ENCODE measurements around the gene AHI1.

- TF ChIP-seq ATF2 (IDR thresholded peaks at IDR 0.05; ENCODE audit: low read length), result no peak
- TF ChIP-seq, protein P1, sequence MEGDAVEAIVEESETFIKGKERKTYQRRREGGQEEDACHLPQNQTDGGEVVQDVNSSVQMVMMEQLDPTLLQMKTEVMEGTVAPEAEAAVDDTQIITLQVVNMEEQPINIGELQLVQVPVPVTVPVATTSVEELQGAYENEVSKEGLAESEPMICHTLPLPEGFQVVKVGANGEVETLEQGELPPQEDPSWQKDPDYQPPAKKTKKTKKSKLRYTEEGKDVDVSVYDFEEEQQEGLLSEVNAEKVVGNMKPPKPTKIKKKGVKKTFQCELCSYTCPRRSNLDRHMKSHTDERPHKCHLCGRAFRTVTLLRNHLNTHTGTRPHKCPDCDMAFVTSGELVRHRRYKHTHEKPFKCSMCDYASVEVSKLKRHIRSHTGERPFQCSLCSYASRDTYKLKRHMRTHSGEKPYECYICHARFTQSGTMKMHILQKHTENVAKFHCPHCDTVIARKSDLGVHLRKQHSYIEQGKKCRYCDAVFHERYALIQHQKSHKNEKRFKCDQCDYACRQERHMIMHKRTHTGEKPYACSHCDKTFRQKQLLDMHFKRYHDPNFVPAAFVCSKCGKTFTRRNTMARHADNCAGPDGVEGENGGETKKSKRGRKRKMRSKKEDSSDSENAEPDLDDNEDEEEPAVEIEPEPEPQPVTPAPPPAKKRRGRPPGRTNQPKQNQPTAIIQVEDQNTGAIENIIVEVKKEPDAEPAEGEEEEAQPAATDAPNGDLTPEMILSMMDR (IDR thresholded peaks at IDR 0.05 in 2 of 3, conservative IDR thresholded peaks at IDR 0.05 in 1 of 3; ENCODE audit: control insufficient read depth in 2 of 3, extremely low read depth in 1 of 3, insufficient read depth in 1 of 3, low read depth in 3 of 3, low read length in 3 of 3), result no peak
- no peak for TF ChIP-seq ZBTB11 (CRISPR knock-in tag; IDR thresholded peaks at IDR 0.05)
- no peak for TF ChIP-seq NFYB (IDR thresholded peaks at IDR 0.05; ENCODE audit: insufficient read depth, low read depth, low read length)
- TF ChIP-seq PAX8 (IDR thresholded peaks at IDR 0.05), result no peak
- TF ChIP-seq ZNF274 (IDR thresholded peaks at IDR 0.05; ENCODE audit: insufficient read depth, insufficient read length), result no peak
- no peak for TF ChIP-seq SUZ12 (IDR thresholded peaks at IDR 0.05; ENCODE audit: unreplicated experiment)
- no peak for TF ChIP-seq KDM1A (IDR thresholded peaks at IDR 0.05; ENCODE audit: borderline replicate concordance)
Measured at GRCh38 chr6:135240711-135241110, 256.8 kb downstream of the AHI1 start.

Measured in GM12878 (cell line).